Neutrophil (primary cell): ENCODE results near the gene F8A3.
"Not testable (repeated sequence)": the region's sequence is repeated elsewhere in the genome, so short reads cannot be mapped to it uniquely, and the experiment has no call there.

Source experiments
- H3K27ac ChIP-seq: fragments of 200-600 bp; sonication (generic); 2 replicates; pipeline ENCODE4 v1.5.1; 2016; ENCODE audit warnings: mild to moderate bottlenecking, moderate library complexity
- H3K27me3 ChIP-seq: fragments of 200-600 bp; sonication (generic); 2 replicates; pipeline ENCODE4 v1.6.0; 2016; ENCODE audit warnings: mild to moderate bottlenecking
- H3K36me3 ChIP-seq: fragments of 200-600 bp; sonication (generic); 2 replicates; pipeline ENCODE4 v1.5.1; 2017
- H3K4me1 ChIP-seq, 2 experiments: fragments of 200-600 bp in 1 of 2; sonication (generic) in 1 of 2; 1 replicate in 1 of 2; 2 replicates in 1 of 2; pipeline versions ENCODE4 v1.5.1 to v1.6.1; 2013 to 2016; ENCODE audit warnings: low read depth in 1 of 2, low read length in 1 of 2, mild to moderate bottlenecking in 1 of 2, moderate library complexity in 1 of 2; ENCODE audit not compliant: control insufficient read depth in 1 of 2, insufficient read depth in 1 of 2
- H3K4me3 ChIP-seq, 2 experiments: fragments of 200-600 bp in 1 of 2; sonication (generic) in 1 of 2; 1 replicate in 1 of 2; 2 replicates in 1 of 2; pipeline ENCODE4 v1.5.1; 2013 to 2016; ENCODE audit warnings: low read depth in 1 of 2, low read length in 1 of 2, mild to moderate bottlenecking in 1 of 2, moderate library complexity in 1 of 2
- H3K9me3 ChIP-seq: fragments of 200-600 bp; sonication (generic); 2 replicates; pipeline ENCODE4 v1.5.1; 2016
- CTCF ChIP-seq: fragments of 200-600 bp; sonication (generic); IDR thresholded peaks from 2 replicates; pipeline ENCODE4 v1.5.1; 2016; ENCODE audit warnings: antibody characterized with exemption

Gene F8A3

GRCh38 chrX:155458471-155458870, at the start of gene F8A3:
TSS of gene F8A3 (minus strand) at chrX:155458620. CDS start at chrX:155458600, 20 bp downstream.
- H3K9me3 ChIP-seq, H3K4me3 ChIP-seq, H3K4me1 ChIP-seq, H3K36me3 ChIP-seq, H3K27ac ChIP-seq, H3K27me3 ChIP-seq: not testable (repeated sequence)

GRCh38 chrX:155505296-155505695, 46.9 kb upstream of the F8A3 start:
- TF ChIP-seq CTCF = no peak
- Histone ChIP-seq H3K4me1 (no peaks in the 10 kb centered on the region), H3K9me3 (no peaks in the 10 kb centered on the region), H3K27ac (no peak overlapping the region), H3K27me3 (no peaks in the 10 kb centered on the region), H3K4me3 (no peak overlapping the region), H3K36me3 (peaks cover 8% of the 10 kb centered on the region)

GRCh38 chrX:155495134-155495533, 36.7 kb upstream of the F8A3 start:
- not testable (repeated sequence) for H3K27me3 ChIP-seq, H3K9me3 ChIP-seq, H3K4me3 ChIP-seq, H3K36me3 ChIP-seq, H3K27ac ChIP-seq, H3K4me1 ChIP-seq

- H3K27me3 ChIP-seq, H3K4me3 ChIP-seq, H3K4me1 ChIP-seq, H3K36me3 ChIP-seq, H3K27ac ChIP-seq, H3K9me3 ChIP-seq: not testable (repeated sequence)
Measured at GRCh38 chrX:155491421-155491820, 33.0 kb upstream of the F8A3 start.

GRCh38 chrX:155477136-155477535, 18.7 kb upstream of the F8A3 start:
- not testable (repeated sequence) for H3K4me1 ChIP-seq, H3K9me3 ChIP-seq, H3K27me3 ChIP-seq, H3K27ac ChIP-seq, H3K4me3 ChIP-seq, H3K36me3 ChIP-seq

GRCh38 chrX:155466269-155466938, 8.0 kb upstream of the F8A3 start:
- H3K9me3 ChIP-seq, H3K27me3 ChIP-seq, H3K4me3 ChIP-seq, H3K36me3 ChIP-seq, H3K4me1 ChIP-seq, H3K27ac ChIP-seq: not testable (repeated sequence)

GRCh38 chrX:155460501-155460900, 2.1 kb upstream of the F8A3 start:
- not testable (repeated sequence) for H3K27me3 ChIP-seq, H3K27ac ChIP-seq, H3K36me3 ChIP-seq, H3K4me3 ChIP-seq, H3K4me1 ChIP-seq, H3K9me3 ChIP-seq

- not testable (repeated sequence) for H3K36me3 ChIP-seq, H3K9me3 ChIP-seq, H3K4me3 ChIP-seq, H3K4me1 ChIP-seq, H3K27ac ChIP-seq, H3K27me3 ChIP-seq
Measured at GRCh38 chrX:155457761-155458447, 516 bp downstream of the F8A3 start.

GRCh38 chrX:155441097-155441496, 17.3 kb downstream of the F8A3 start:
- Histone ChIP-seq H3K27ac (no peak overlapping the region), H3K36me3 (no peaks in the 10 kb centered on the region), H3K4me1 (no peaks in the 10 kb centered on the region), H3K27me3 (no peaks in the 10 kb centered on the region), H3K9me3 (no peaks in the 10 kb centered on the region), H3K4me3 (no peak overlapping the region)
- TF ChIP-seq CTCF = no peak
